ENCODE results near the gene DISP2.

Gene DISP2

DNA sequence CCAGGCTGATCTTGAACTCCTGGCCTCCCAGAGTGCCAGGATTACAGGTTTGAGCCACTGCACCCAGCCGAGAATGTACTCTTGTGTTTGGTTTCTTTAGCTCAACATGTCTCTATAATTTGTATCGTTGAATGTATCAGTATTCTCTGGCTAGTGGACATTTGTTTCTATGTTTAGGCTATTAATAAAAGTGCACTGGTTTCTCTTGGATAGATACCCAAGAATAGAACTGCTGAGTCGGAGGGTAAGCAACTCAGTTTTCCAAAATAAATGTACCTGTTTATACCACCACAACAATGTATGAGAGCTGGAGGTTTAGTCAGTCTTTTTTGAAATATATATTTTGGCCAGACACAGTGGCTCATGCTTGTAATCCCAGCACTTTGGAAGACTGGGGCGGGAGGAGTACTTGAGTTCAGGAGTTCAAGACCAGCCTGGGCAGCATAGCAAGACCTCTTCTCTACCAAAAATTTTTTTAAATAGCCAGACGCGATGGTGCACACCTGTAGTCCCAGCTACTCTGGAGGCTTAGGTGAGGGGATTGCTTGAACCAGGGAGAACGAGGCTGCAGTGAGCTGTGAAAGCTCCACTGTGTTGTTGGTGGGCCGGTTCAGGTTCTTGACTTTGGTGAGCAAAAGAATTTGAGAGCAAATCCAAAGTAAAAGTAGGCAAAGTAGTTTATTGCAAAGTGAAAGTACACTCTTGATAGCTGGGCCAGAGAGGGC, 39.8 kb downstream of the DISP2 start:
- no peak for DNase-seq

DNA sequence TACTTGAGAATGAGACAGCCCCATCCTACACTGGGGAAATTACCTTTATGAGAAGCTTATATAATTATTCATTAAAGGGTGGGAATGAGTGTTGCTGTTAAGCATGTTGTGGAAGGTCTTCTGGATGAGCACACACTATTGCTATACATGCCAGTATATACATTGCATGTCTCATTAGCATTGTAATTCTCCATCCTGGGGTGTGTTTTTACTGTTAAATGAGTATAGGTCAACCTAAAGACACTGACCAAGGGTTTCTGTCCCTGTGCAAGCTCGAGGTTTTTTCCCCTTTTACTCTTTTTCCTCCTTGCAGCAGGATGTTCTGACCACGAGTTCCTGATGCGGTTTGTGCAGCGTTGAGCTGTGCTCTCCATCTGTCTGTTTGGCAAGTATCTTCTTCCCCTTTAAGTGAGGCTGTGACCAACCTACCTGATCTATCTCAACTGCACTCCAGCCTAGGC, 40.4 kb downstream of the DISP2 start:
- DNase-seq = no peak

DNA sequence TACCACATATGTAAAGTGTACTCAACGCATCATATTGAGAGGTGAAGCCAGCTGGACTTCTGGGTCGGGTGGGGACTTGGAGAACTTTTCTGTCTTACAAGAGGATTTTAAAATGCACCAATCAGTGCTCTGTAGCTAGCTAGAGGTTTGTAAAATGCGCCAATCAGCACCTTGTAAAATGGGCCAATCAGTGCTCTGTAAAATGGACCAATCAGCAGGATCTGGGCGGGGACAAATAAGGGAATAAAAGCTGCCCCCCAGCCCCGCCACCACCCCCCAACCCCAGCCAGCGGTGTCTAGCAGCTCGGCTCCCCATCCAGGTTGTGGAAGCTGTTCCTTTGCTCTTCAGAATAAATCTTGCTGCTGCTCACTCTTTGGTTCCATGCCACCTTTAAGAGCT, 41.4 kb downstream of the DISP2 start:
- no peak for DNase-seq

DNA sequence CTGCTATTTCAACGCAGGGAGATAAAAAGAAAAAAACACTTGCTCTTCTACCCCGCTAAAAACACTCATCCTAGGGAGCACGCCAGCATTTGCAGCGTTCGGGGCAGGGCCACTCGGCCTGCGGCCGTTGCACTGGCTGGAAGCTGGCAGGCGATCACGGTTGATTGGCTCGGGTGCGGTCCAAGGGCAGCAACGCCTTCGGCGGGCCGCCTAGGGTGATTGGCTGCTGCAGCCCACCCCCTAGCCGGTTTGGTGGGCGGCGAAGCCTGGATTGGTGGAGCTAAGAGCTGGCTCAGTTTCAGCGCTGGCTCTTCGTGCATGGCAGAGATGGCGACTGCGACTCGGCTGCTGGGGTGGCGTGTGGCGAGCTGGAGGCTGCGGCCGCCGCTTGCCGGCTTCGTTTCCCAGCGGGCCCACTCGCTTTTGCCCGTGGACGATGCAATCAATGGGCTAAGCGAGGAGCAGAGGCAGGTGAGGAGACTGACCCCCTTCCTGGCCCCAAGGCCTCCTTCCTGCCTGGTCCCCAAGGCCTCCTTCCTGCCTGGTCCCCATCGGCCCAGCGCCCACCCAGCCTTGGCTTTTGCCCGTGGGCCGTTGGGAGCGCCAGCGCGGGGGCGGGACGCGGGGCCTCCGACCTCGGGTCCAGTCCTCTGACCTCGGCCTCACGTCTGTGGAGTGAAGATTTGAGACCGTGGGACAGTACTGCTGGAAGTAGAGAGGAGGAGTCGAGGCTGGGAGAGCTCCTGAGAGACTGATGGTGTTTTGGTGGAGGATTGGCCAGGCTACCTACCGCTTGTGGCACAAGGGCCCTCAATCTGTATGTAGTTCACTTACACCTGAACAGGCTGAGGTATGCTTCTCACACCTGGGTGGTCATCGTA, 47.7 kb downstream of the DISP2 start, which contains the start of gene IVD:
Gene IVD (plus strand): TSS at position 295 of the 881 bp plus-strand sequence. CDS start 33 bp downstream, at position 328.
- DNase-seq = peak; percentile 93

DNA sequence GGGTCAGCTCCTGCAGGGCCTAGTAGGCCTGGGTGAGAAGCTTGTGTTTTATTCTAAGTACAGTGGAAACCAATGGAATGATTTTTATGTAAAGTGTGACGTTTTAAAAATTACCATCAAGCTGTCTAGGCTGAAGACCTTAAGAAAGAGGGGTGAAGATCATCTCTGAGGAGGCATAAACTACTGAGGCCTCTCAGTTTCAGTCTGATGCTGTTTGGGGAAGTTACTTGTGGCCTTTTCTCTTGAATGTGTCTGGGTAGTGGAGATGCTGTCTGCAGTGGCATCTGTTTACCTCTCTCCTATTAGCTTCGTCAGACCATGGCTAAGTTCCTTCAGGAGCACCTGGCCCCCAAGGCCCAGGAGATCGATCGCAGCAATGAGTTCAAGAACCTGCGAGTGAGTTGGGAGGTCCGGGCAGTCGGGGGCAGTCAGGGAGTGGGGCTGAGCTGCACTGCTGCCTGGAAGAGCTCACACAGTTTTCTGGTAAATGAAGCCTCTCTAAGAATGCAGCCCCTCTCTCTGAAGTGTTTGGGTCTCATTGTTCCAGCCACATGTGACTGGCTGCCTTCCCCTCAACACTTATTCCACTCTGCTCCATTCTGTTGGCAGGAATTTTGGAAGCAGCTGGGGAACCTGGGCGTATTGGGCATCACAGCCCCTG, 49.4 kb downstream of the DISP2 start:
- no peak for DNase-seq

DNA sequence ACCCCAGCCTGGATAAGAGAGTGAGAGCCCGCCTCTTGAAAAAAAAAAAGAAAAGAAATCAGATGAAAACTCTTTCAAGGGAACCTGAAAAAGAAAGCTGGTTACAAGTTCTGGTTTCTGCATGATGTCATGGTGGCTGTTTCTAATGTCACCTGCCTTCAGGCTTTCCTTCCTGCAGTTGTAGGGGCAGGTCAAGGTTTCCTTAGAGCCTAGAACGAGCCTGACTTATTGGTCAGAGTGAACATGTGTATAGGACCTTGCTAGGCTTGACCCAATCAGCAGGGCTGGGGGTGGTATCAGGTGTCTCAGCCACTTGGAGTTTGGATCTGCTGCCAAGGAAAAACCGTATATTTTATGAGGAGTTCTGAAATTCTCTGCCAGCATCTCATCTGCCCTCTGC, 51.3 kb downstream of the DISP2 start:
- DNase-seq = no peak

DNA sequence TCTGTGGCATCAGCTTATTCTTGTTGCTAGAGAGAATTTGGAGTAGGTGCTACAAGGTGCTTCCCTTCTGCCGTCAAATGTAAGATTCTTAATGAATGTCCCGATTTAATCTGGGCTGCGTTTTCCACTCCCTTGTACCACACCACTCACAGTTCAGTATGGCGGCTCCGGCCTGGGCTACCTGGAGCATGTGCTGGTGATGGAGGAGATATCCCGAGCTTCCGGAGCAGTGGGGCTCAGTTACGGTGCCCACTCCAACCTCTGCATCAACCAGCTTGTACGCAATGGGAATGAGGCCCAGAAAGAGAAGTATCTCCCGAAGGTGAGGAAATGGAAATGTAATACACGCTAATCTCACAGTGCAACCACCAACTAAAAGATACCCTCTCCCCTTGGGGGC, 52.5 kb downstream of the DISP2 start:
- no peak for DNase-seq

DNA sequence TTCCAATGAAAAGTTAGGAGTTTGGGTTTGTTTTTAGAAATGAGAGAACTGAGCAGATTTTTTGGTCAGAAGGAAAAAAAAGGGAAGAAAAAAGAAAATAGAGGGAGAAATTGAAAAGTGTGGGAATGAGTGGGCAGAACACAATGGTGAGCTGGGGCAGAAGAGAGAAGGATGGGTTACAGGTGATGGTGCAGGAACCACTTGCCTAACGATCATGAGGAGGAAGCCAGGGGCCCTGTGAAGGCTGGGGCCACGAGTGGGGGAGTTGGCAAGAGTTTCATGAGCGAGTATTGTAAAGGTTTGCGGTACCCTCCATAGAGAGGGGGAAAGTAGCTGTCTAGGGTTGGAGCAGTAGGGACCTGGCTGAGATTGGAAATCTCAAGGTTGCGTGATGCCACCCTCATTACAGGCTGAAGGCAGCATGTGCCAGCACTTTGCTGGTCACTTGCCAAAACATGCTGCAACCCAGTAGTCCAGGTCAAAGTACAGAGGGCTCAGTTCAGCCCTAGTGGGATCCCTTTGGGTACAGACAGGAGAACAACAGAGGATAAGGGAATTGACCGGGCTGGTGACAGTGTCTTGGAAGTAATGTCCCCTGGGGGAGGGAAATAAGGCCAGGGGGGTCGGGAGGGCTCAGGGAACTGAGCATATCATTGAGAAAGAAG, 54.2 kb downstream of the DISP2 start:
- no peak for DNase-seq

DNA sequence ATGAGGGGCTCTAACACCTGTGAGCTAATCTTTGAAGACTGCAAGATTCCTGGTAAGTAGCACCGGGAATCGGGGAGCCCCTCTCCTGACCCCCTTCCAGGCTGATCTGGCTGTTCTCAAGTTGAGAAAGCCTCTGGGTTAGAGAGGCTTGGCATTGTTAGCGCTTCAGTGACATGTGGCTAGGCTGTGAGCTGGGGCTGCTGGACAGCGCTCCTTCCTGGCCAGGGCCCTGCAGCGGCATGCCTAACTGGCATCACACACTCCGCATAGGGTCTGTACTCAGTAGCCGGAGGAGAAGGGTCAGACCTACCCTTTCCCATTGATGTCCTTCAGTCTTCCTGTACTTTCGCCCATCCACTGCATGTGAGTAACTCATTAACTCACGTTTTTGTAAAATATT, 55.0 kb downstream of the DISP2 start:
- DNase-seq = no peak

DNA sequence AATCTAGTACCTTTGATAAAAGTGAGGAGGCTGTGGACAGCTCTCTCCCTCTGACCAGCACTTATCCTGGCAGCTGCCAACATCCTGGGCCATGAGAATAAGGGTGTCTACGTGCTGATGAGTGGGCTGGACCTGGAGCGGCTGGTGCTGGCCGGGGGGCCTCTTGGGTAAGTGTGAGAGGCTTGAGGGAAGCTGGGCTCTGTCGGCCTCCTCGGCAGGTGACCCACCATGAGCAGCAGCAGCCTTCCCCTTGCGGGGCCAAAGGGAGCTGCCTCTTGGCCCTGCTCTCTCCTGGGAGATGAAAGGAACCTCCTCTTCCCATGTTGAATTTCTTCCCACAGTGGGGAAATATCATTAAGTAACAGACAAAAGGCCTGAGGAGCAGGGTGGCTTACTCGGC, 56.8 kb downstream of the DISP2 start:
- DNase-seq = no peak

DNA sequence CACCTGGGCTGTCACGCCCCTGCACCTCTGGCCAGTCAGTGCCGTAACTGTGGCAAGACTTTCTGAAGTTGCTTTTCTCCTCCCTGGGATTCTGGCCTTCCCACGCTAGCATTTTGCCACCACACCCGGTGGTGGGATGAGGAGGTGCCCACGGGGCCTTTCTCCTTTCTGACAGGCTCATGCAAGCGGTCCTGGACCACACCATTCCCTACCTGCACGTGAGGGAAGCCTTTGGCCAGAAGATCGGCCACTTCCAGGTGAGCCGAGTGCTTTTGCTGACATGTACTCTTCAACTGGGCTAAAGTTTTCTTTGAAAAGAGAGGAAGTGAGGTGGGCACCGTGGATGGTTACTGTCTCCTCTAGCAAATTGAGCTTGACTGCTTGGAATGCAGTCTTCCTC, 57.2 kb downstream of the DISP2 start:
- DNase-seq = no peak

DNA sequence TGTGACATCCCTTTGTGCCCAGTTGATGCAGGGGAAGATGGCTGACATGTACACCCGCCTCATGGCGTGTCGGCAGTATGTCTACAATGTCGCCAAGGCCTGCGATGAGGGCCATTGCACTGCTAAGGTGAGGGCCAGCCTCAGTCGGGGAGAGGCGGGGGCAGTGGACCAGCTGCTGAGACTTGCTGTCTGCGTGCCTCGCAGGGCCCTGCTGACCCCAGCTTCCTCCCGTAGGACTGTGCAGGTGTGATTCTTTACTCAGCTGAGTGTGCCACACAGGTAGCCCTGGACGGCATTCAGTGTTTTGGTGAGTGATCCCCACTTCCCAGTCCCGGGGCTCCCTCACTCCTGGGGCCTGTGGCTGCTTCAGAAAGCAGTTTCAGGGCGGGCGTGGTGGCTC, 58.0 kb downstream of the DISP2 start:
- DNase-seq = no peak

DNA sequence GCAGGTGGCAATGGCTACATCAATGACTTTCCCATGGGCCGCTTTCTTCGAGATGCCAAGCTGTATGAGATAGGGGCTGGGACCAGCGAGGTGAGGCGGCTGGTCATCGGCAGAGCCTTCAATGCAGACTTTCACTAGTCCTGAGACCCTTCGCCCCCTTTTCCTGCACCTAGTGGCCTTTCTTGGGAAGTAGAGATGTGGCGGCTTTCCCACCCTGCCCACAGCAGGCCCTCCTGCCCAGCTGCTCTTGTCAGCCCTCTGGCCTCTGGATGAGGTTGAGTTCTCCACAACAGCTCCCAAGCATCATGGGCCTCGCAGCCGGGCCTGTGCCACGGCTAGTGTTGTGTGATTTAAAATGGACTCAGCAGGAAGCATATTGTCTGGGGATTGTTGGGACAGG, 60.1 kb downstream of the DISP2 start:
- DNase-seq = no peak

DNA sequence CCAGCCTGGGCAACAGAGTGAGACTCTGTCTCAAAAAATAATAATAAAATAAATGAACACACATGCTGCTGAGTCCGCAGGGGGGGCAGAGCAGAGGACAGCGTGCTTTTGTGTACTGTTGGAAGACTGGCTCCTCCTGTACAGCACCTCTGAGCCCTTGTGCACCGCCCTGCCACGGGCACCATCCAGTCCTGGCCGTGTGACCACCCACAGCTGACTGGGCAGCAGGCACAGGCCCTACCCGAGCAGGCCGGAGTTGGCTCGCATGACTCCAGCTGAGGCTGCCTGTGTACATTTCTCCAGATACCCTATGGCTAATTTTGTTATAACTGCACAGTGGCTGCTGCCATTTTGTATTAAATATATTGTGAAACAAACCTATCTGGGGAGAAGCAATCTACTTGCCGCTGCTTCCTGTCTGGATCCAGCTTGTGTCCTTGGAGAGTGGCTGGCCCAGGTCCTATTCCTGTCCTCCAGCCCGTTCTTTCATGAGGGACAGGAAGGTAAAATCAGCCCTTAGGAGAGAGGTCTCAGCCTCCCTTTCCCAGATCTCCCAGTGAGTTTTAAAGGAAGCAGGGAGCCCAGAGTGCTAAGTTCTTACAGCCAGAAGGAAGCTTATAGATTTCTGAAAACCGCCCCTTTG, 62.2 kb downstream of the DISP2 start:
- no peak for DNase-seq

DNA sequence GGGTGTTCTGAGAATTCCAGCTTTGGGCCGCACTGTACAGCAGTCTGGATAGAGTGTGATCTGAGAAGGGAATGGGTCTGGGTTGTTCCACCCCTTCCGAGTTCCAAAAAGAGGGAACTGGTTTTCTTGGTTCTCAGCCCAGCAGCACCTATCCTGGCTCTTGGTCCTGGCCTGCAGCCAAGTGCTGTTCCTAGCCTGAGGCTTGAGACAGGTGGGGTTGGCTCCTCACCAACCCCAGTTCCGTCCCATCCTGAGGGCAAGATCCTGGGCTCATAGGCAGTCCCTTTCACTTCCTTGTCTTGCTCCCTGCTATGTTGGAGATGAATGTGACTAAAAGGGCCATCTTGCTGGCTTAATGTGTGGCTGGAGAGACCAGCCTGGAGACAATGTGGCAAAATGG, 62.8 kb downstream of the DISP2 start:
- DNase-seq = no peak

DNA sequence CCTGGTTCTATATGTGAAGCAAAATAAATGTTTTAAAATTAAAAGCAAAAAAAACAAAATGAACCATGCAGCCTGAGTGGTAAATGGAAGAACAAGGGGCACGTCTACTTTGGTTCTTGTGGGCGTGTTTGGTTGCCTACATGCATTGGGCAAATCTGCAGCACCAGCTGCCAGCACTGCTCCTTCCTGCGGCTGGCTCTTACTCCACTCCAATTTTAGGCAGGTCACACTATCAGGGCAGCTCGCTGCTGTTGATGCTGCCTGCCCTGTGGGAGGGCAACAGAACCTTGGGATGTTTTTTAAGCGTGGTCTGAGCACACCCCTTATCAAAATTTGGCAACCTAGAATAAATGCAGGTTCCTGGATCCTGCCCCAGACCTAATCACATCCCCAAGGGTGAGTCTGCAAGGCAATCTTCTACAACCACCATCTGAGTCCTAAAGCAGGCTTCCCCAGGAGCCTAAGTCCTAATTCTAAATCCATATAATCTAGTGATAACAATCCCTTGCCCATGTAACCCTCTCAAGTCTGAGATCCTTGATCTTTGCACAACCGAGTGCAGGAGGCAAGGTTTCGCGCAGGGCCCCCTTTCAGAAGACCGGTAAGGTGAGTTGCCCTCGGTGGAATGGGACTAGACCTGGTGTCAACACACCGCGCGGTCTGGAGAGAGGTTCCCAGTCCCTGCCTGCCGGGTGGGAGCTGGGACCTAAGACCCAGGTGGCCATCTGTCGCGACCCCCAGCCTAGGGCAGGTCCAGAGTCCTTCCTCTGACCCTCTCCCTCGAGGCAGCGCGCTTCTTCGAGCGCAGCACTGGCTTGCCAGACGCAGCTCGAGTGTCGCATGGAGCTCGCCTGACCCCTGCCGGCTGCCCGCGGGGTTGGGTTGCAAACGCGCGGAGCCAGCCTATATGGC, 63.5 kb downstream of the DISP2 start:
- peak; percentile 84 for DNase-seq

DNA sequence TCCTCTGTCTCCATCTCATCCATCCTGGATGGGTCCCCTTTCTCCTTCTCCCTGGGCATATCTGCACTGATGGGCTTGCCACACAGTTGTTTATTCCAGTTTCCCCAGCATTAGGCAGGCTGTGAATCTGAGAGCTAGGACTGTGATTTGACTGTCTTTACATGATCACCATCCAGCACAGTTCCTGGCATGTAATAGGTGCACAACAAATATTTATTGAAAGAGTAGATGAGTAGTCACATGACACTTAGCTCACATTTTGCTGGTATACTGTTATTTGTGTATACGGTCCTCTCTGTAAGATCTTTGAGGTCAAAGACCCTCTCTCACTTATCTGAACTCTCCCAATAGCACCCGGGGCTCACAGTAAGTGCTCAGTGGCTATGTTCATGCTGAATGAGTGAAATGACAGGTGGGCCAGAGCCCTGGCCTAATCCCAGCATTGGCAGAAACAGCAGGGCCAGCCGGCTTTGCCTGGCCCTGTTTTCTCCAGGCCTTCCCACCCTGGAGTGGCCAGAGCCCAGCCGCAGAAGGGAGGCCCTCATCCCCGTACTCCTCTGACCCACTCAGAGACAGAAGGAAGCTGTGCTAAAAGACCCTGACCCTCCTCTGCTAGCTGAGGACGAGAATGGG, 66.6 kb downstream of the DISP2 start:
- no peak for DNase-seq

DNA sequence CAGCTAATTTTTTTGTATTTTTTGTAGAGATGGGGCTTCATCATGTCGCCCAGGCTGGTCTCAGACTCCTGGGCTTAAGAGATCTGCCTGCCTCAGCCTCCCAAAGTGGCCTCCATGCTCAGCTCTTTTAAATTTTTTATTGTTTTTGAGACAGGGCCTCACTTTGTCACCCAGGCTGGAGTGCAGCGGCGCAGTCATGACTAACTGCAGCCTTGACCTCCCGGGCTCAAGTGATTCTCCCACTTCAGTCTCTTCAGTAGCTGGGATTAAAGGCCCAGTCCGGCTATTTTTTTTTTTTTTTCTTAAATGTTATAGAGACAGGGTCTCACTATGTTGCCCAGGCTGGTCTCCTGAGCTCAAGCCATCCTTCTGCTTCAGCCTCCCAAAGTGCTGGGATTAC, 67.7 kb downstream of the DISP2 start:
- no peak for DNase-seq

DNA sequence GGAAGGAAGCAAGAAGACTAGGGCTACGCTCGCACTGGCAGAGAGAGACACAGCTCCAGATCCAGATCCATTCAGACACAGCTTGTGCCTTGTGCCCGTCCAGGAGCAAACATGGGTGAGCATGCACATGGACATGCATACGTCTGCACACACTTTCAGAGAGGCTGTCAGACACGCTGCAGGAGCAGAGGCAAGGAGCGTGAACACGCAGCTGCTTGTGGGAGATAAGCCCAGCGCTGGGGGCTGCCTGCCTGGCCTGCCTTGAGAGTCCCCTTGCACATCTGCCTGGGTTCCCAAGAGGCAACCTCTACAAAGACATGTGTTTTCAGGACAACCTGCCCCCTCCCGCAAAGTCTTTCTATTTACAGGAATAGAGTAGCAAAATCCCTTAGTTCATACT, 69.2 kb downstream of the DISP2 start:
- no peak for DNase-seq

DNA sequence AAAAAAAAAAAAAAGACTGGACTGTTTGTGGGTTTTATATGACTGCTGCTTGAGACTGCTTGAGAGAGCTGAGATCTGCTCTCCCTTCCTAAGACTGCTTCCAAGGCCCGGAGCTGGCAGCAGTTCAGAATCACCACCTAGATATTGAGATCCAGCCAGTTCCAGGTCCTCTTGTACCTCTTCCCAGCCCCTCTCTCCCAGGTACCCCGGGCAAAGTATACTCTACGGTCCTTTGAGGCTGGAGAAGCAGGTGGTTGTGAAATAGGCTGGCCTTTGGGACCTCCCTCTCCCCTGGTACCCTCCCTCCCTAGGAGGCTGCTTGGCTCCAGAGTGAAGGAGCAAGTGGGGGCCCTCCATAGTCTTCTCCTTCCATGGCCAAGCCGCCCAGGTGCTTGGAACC, 70.2 kb downstream of the DISP2 start:
- DNase-seq = no peak
